ENCODE measurements around the gene LTA. TPM values are rescaled to one million over a fixed set of nuclear protein-coding genes. Genes with fewer than 3 reads are reported as not detected.

Gene LTA, protein sequence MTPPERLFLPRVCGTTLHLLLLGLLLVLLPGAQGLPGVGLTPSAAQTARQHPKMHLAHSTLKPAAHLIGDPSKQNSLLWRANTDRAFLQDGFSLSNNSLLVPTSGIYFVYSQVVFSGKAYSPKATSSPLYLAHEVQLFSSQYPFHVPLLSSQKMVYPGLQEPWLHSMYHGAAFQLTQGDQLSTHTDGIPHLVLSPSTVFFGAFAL
- total RNA-seq (2014; rRNA removed; shearing (Covaris generic)), result not detected in 2 replicates

- Histone ChIP-seq H3K4me3 (no peak within 1 kb of the TSS), H3K27ac (no peak within 1 kb of the TSS), H3K36me3 (no peaks in the 10 kb centered on the region), H3K9me3 (replicated peaks) (no peaks in the 10 kb centered on the region), H3K4me1 (replicated peaks) (no peaks in the 10 kb centered on the region), H3K27me3 (replicated peaks) (no peaks in the 10 kb centered on the region)
- DNase-seq (ENCODE audit: low read depth in 1 of 2, low spot score in 2 of 2), result no peak
Observed at GRCh38 chr6:31572041-31572911, at the start of gene LTA. TSS of gene LTA (plus strand) at chr6:31572289. CDS start at chr6:31572743, 454 bp downstream.

- peak overlapping the region; percentile 64 for H3K27ac ChIP-seq
- no peaks in the 10 kb centered on the region for H3K27me3 ChIP-seq (replicated peaks)
- no peak overlapping the region for H3K4me3 ChIP-seq
- H3K36me3 ChIP-seq, result peaks cover 16% of the 10 kb centered on the region
- DNase-seq (ENCODE audit: low read depth in 1 of 2, low spot score in 2 of 2), result no peak
- H3K4me1 ChIP-seq (replicated peaks), result peaks cover 28% of the 10 kb centered on the region
- no peaks in the 10 kb centered on the region for H3K9me3 ChIP-seq (replicated peaks)
Observed at GRCh38 chr6:31525553-31525931, 46.5 kb upstream of the LTA start.

- H3K27ac ChIP-seq, result peak overlapping the region; percentile 64
- peak in 1 of 2 experiments; percentile 74 for DNase-seq (ENCODE audit: low read depth in 1 of 2, low spot score in 2 of 2)
- peaks cover 28% of the 10 kb centered on the region for H3K4me1 ChIP-seq (replicated peaks)
- H3K36me3 ChIP-seq, result peaks cover 21% of the 10 kb centered on the region
- no peak overlapping the region for H3K4me3 ChIP-seq
- no peaks in the 10 kb centered on the region for H3K27me3 ChIP-seq (replicated peaks)
- H3K9me3 ChIP-seq (replicated peaks), result no peaks in the 10 kb centered on the region
Observed at GRCh38 chr6:31525932-31526591, 46.0 kb upstream of the LTA start.

- peaks cover 42% of the 10 kb centered on the region for H3K36me3 ChIP-seq
- H3K4me1 ChIP-seq (replicated peaks), result peaks cover 28% of the 10 kb centered on the region
- DNase-seq (ENCODE audit: low read depth in 1 of 2, low spot score in 2 of 2), result no peak
- H3K27me3 ChIP-seq (replicated peaks), result no peaks in the 10 kb centered on the region
- no peak overlapping the region for H3K27ac ChIP-seq
- H3K4me3 ChIP-seq, result no peak overlapping the region
- H3K9me3 ChIP-seq (replicated peaks), result no peaks in the 10 kb centered on the region
Observed at GRCh38 chr6:31528307-31528777, 43.7 kb upstream of the LTA start.

DNA sequence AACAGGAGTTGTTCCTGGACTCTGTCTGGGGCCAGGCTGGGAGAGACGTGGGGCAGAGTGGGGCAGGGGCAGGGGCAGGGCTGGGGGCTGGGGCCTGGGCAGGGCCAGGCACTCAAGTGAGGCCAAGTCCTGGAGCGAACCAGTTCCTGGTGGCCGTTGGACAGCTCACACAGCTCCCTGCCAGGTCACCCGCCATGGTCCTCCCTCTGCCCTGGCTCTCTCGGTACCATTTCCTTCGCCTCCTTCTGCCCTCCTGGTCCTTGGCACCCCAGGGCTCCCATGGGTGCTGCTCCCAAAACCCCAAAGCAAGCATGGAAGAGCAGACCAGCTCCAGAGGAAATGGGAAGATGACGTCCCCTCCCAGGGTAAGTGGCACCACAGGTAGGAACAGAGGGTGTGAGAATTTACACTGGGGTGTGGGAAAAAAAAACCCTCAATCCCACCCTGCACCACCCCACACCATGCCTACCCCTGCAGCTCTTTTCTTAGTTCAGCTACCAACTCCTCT, 43.2 kb upstream of the LTA start, which contains the start of gene MCCD1:
Gene MCCD1 (plus strand): TSS at position 142 of the 508 bp plus-strand sequence. CDS start 53 bp downstream, at position 195.
- H3K4me1 ChIP-seq (replicated peaks), result peaks cover 28% of the 10 kb centered on the region
- no peak within 1 kb of the TSS for H3K27ac ChIP-seq
- H3K9me3 ChIP-seq (replicated peaks), result no peaks in the 10 kb centered on the region
- H3K4me3 ChIP-seq, result no peak within 1 kb of the TSS
- no peaks in the 10 kb centered on the region for H3K27me3 ChIP-seq (replicated peaks)
- DNase-seq (ENCODE audit: low read depth in 1 of 2, low spot score in 2 of 2), result no peak
- peaks cover 48% of the 10 kb centered on the region for H3K36me3 ChIP-seq

DNA sequence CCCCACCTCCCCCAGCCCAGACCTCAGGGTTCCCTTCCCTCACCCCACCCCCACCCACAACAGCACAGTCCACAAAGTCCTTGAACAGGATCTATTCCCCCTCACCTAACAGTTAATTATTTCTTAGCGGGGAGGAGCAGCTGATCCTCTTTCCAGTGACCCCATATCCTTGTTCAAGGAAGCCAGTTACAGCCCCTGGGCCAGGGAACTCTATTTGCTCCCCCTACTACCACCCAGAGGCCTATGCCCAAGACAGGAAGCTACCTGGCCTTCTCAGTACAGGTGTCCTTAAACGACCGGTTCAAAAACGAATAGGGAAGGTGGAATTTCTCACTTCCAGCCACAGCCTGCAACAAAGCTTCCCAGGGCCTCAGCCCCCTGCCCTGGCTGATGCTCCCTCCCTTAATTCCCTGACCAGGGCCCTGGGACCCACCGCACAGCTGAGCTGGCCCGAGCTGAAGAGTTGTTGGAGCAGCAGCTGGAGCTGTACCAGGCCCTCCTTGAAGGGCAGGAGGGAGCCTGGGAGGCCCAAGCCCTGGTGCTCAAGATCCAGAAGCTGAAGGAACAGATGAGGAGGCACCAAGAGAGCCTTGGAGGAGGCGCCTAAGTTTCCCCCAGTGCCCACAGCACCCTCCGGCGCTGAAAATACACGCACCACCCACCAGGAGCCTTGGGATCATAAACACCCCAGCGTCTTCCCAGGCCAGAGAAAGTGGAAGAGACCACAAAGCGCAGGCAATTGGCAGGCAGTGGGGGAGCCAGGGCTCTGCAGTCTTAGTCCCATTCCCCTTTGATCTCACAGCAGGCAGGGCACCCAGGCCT, 42.5 kb upstream of the LTA start:
- Histone ChIP-seq H3K4me3 (no peak overlapping the region), H3K9me3 (replicated peaks) (no peaks in the 10 kb centered on the region), H3K4me1 (replicated peaks) (peaks cover 28% of the 10 kb centered on the region), H3K27me3 (replicated peaks) (no peaks in the 10 kb centered on the region), H3K36me3 (peaks cover 54% of the 10 kb centered on the region), H3K27ac (no peak overlapping the region)
- peak in 1 of 2 experiments; percentile 35 for DNase-seq (ENCODE audit: low read depth in 1 of 2, low spot score in 2 of 2)

DNA sequence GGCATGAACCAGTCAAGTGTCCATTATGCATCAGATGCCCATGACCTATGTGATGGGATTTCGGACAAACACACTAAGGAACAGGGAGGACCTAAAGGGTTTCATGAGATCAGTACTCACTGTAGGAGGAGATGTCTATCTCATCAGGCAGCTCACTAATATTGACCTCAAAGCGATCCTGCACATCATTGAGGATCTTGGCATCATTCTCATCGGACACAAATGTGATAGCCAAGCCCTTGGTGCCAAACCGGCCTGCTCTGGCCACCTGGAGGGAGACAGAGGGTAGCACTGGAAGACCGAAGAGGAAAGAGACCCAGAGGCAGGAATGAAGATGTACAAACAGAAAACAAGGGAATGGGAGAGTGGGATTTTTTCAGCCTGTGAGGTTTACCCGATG, 41.4 kb upstream of the LTA start:
- H3K9me3 ChIP-seq (replicated peaks), result no peaks in the 10 kb centered on the region
- H3K36me3 ChIP-seq, result peaks cover 66% of the 10 kb centered on the region
- peaks cover 24% of the 10 kb centered on the region for H3K4me1 ChIP-seq (replicated peaks)
- no peak overlapping the region for H3K4me3 ChIP-seq
- DNase-seq (ENCODE audit: low read depth in 1 of 2, low spot score in 2 of 2), result no peak
- no peak overlapping the region for H3K27ac ChIP-seq
- H3K27me3 ChIP-seq (replicated peaks), result no peaks in the 10 kb centered on the region

- no peak overlapping the region for H3K27ac ChIP-seq
- no peaks in the 10 kb centered on the region for H3K9me3 ChIP-seq (replicated peaks)
- H3K27me3 ChIP-seq (replicated peaks), result no peaks in the 10 kb centered on the region
- DNase-seq (ENCODE audit: low read depth in 1 of 2, low spot score in 2 of 2), result no peak
- H3K4me3 ChIP-seq, result no peak overlapping the region
- peaks cover 71% of the 10 kb centered on the region for H3K36me3 ChIP-seq
- H3K4me1 ChIP-seq (replicated peaks), result peaks cover 19% of the 10 kb centered on the region
Observed at GRCh38 chr6:31531162-31531561, 40.9 kb upstream of the LTA start.

DNA sequence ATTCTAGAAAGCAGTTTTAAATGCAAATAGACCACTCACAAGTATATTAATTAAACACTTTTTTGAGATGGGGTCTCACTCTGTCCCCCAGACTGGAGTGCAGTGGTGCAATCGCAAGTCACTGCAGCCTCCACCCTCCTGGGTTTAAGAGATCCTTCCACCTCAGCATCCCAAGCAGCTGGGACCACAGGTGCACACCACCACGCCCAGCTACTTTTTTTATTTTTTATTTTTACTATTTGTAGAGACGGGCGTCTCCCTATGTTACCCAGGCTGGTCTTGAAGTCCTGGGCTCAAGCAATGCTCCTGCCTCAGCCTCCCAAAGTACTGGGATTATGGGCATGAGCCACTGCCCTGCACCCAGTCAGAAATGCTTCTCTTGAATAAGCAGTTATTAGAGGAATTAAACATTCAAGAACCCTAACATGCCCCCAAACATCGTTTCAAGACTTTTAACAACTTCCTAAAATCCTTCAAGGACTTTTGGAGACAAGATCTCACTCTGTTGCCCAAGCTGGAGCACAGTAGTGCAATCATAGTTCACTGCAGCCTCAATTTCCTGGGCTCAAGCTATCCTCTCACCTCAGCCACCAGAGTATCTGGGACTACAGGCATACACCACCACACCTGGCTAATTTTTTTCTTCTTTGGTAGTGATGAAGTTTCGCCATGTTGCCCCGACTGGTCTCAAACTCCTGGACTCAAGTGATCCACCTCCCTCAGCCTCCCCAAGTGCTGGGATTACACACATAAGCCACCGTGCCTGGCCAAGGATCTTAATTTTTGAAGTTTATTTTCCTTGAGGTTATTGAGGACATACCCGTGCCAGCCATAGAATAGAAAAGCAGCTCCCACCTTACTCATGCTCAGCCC, 40.1 kb upstream of the LTA start:
- Histone ChIP-seq H3K4me1 (replicated peaks) (peaks cover 11% of the 10 kb centered on the region), H3K27ac (no peak overlapping the region), H3K36me3 (peaks cover 78% of the 10 kb centered on the region), H3K27me3 (replicated peaks) (no peaks in the 10 kb centered on the region), H3K9me3 (replicated peaks) (no peaks in the 10 kb centered on the region), H3K4me3 (no peak overlapping the region)
- no peak for DNase-seq (ENCODE audit: low read depth in 1 of 2, low spot score in 2 of 2)

- Histone ChIP-seq H3K36me3 (peaks cover 83% of the 10 kb centered on the region), H3K4me1 (replicated peaks) (peaks cover 6% of the 10 kb centered on the region), H3K27me3 (replicated peaks) (no peaks in the 10 kb centered on the region), H3K4me3 (no peak overlapping the region), H3K27ac (no peak overlapping the region), H3K9me3 (replicated peaks) (no peaks in the 10 kb centered on the region)
- no peak for DNase-seq (ENCODE audit: low read depth in 1 of 2, low spot score in 2 of 2)
Observed at GRCh38 chr6:31532644-31533454, 39.2 kb upstream of the LTA start.

DNA sequence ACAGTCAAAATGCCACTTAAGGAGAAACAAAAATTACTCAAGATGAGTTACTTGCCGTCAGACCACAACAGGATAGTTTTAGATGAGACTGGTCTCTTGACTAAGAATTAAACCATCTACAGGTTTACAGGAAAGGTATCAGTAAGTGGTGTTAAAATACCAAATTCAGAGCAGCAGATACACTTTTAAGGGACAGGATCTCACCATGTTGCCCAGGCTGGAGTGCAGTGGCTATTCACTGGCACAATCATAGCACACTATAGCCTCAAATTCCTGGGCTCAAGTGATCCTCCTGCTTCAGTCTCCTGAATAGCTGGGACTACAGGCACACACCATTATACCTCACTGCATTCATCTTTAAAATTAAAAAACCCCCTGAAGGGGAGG, 38.6 kb upstream of the LTA start:
- Histone ChIP-seq H3K4me3 (no peak overlapping the region), H3K36me3 (peaks cover 89% of the 10 kb centered on the region), H3K4me1 (replicated peaks) (peaks cover 6% of the 10 kb centered on the region), H3K27ac (no peak overlapping the region), H3K9me3 (replicated peaks) (no peaks in the 10 kb centered on the region), H3K27me3 (replicated peaks) (no peaks in the 10 kb centered on the region)
- DNase-seq (ENCODE audit: low read depth in 1 of 2, low spot score in 2 of 2), result no peak

DNA sequence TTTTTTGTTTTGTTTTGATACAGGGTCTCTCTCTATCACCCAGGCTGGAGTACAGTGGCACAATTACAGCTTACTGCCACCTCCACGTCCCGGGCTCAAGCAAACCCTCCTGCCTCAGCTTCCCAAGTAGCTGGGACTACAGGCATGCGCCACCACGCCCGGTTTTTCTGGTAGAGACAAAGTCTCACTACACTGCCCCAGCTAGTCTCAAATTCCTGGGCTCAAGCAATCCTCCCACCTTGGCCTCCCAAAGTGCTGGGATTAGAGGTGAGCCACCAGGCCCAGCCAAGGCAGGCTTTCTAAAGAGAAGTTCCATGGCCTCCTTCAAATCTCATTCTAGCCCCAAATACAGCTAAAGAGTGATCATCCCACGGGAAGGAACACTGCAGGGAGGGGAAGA, 38.1 kb upstream of the LTA start:
- H3K27ac ChIP-seq, result no peak overlapping the region
- H3K36me3 ChIP-seq, result peaks cover 95% of the 10 kb centered on the region

More for the DNA sequence above, 38.1 kb upstream of the LTA start:
- H3K4me3 ChIP-seq, result no peak overlapping the region
- no peak for DNase-seq (ENCODE audit: low read depth in 1 of 2, low spot score in 2 of 2)
- no peaks in the 10 kb centered on the region for H3K27me3 ChIP-seq (replicated peaks)
- no peaks in the 10 kb centered on the region for H3K9me3 ChIP-seq (replicated peaks)
- peaks cover 8% of the 10 kb centered on the region for H3K4me1 ChIP-seq (replicated peaks)

All from SJSA1 (cell line).